ENCODE measurements around the gene CADM2.
"Not testable (repeated sequence)": the region's sequence is repeated elsewhere in the genome, so short reads cannot be mapped to it uniquely, and the experiment has no call there.

The CADM2 gene

GRCh38 chr3:85481411-85482212 is 522.8 kb downstream of the CADM2 start:
- DNase-seq (ENCODE audit: low read depth): no peak

- no peak for DNase-seq (ENCODE audit: low read depth)
Measured at GRCh38 chr3:85482213-85482490, 523.4 kb downstream of the CADM2 start.

- no peak for DNase-seq (ENCODE audit: low read depth)
Measured at GRCh38 chr3:85483986-85484385, 525.2 kb downstream of the CADM2 start.

GRCh38 chr3:85487375-85487774 is 528.6 kb downstream of the CADM2 start:
- DNase-seq (ENCODE audit: low read depth): no peak

GRCh38 chr3:85495602-85496001 is 536.8 kb downstream of the CADM2 start:
- DNase-seq (ENCODE audit: low read depth): no peak

GRCh38 chr3:85498177-85498576 is 539.4 kb downstream of the CADM2 start:
- no peak for DNase-seq (ENCODE audit: low read depth)

DNA sequence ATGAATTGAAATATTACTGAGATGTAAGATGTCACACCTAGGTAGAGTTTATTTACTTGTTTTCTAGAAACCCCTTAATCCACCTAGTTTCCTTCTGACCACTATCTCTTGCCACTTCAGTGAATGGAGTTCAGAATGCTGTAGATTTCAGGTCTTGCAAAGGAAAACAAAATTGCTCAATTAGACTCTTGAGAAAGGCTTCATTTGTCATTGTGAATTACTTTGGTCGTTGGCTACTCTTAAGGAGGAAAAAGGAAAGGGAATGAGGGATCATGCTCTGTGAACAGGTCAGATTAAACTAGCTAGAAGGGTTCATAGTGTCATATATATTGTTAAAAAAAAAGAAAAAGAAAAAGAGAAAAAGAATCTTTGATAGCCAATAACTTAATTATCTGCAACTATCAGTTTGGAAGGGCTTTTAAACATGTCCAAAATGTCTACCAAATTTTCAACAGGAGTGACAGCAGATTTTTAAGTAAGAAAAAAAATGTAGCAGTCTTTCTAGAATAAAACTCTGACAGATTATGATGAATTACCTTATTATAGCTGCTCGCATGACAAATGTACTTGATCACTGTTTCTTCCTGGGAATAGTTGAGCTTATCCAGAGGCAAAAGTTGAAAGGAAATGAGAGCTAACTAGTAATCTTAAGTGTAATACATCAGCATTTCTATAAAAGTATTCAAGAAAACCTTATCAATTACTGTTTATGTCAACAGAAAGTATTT is 543.5 kb downstream of the CADM2 start:
- no peak for DNase-seq (ENCODE audit: low read depth)

DNA sequence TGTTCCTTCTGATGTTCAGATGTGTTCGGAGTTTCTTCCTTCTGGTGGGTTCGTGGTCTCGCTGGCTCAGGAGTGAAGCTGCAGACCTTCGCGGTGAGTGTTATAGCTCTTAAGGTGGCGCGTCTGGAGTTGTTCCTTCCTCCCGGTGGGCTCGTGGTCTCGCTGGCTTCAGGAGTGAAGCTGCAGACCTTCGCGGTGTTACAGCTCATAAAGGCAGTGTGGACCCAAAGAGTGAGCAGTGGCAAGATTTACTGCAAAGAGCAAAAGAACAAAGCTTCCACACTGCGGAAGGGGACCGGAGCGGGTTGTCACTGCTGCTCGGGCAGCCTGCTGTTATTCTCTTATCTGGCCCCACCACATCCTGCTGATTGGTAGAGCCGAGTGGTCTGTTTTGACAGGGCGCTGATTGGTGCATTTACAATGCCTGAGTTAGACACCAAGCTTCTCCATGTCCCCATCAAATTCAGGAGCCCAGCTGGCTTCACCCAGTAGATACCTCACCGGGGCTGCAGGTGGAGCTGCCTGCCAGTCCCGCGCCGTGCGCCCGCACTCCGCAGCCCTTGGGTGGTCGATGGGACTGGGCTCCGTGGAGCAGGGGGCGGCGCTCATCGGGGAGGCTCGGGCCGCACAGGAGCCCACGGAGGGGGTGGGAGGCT is 545.5 kb downstream of the CADM2 start:
- DNase-seq (ENCODE audit: low read depth): not testable (repeated sequence)

GRCh38 chr3:85504785-85505511 is 546.2 kb downstream of the CADM2 start:
- not testable (repeated sequence) for DNase-seq (ENCODE audit: low read depth)

GRCh38 chr3:85507052-85507451 is 548.3 kb downstream of the CADM2 start:
- not testable (repeated sequence) for DNase-seq (ENCODE audit: low read depth)

GRCh38 chr3:85508659-85509058 is 549.9 kb downstream of the CADM2 start:
- DNase-seq (ENCODE audit: low read depth): no peak

GRCh38 chr3:85516146-85516545 is 557.4 kb downstream of the CADM2 start:
- DNase-seq (ENCODE audit: low read depth): no peak

- no peak for DNase-seq (ENCODE audit: low read depth)
Measured at GRCh38 chr3:85524104-85524503, 565.3 kb downstream of the CADM2 start.

- DNase-seq (ENCODE audit: low read depth): no peak
Measured at GRCh38 chr3:85525264-85525663, 566.5 kb downstream of the CADM2 start.

DNA sequence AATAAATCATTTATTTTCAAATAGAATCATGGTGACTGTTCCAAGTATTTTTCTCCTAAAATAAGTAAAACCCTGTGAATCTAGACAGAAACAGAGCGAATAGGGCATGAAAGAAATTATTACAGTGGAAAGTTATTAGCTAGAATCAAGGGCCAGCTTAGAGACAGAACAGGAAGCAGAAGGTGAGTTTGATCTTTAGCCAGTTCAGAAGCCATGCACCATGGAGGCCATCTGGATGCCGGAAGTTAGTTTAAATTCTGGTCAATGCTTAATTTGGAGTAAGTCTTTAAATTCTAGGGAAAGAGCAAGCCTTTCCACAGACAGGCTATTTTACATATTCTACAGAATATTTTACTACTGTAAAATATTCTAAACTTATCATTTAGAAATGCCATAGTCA is 574.8 kb downstream of the CADM2 start:
- DNase-seq (ENCODE audit: low read depth): no peak

- no peak for DNase-seq (ENCODE audit: low read depth)
Measured at GRCh38 chr3:85535517-85535916, 576.7 kb downstream of the CADM2 start.

- no peak for DNase-seq (ENCODE audit: low read depth)
Measured at GRCh38 chr3:85539232-85539631, 580.4 kb downstream of the CADM2 start.

- no peak for DNase-seq (ENCODE audit: low read depth)
Measured at GRCh38 chr3:85554153-85554552, 595.4 kb downstream of the CADM2 start.

GRCh38 chr3:85560088-85560785 is 601.4 kb downstream of the CADM2 start:
- DNase-seq (ENCODE audit: low read depth): no peak

GRCh38 chr3:85567071-85567676 is 608.4 kb downstream of the CADM2 start:
- DNase-seq (ENCODE audit: low read depth): no peak

DNA sequence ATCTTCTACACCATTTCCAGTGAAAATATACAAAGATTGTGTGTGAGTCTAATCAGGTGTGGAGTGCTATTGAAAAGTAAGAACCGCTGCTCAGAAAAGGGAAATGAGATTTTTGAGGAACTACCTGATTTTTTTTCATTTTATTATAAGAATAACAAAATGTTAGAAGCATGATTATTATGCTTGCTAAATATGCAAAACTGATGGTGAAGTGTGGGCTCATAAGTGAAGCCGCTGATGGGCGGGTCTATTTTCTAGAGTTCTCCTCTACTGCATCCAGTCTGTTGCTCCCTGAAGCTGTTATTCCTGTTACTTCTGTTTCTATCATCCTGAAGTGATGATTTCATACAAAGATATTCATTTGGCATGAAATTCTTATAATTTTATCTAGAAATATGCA is 612.0 kb downstream of the CADM2 start:
- no peak for DNase-seq (ENCODE audit: low read depth)
